Left lobe of liver (tissue), 2 donors: Measurements from ENCODE around the gene GPS1. TPM values are rescaled to one million over a fixed set of nuclear protein-coding genes. Genes with fewer than 3 reads are reported as not detected.
A peak's percentile ranks its signal among the peaks of the same experiment; 100 is the strongest.

ENCODE experiments used
- ATAC-seq: fragments of 200-7000 bp; cut with Tn5 transposase; one replicate; pipeline ENCODE4 v1.9.1; 2020; ENCODE audit warnings: mild to moderate bottlenecking, moderate library complexity
- DNase-seq: peaks from one replicate; pipeline ENCODE4 v3.0.0-alpha.2; 2020; ENCODE audit warnings: low spot score
- total RNA-seq: library from RNA; stranded (reverse); gene quantifications from one replicate; pipeline ENCODE4 v1.2.1, GENCODE V29; 2021
- donor health status: DM: no; HTN: no; CAD: no; lungs with moderate emphysema.
- donor health status: DM: no; HTN: yes; CAD: no.

GPS1 gene
- total RNA-seq: 84.1 TPM

DNA sequence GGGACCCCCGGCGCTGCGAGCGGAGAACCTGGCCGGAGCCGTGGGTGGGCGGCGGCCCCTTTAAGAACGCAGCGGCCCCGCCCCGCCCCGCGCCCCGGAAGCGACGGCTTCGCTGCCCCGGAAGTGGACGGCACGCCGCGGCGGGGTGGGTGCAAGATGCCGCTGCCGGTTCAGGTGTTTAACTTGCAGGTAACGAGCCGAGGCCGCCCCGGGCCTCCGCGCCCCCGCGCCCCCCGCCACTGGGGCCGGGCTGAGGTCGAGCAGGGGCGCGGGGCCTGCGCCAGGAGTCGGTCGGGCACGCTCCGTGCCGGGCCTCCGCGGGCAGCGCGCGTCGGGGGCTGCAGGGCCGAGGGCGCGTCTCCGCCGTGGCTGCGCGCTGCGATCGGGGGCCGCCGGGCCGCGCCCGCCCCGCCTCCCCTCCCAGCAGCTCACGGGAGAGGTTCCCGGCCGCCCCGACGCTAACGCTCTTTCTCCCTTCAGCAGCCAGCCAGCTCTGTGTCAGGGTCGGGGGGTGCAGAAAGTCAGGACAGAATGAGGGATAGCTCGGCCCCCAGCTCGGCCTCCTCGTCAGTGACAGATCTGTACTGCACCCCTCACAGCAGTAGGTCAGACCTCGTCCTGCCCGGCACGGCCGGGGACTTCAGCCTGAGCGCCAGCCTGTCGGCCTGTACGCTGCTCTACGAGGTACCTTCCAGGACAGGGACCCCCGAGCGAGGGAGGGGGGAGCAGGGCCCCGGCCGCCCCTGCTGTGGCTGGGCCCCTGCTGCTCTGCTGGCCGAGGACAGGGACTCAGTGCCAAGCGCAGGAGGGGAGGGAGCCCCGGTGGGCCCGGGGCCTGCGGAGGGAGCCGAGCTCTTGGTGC, at the start of gene GPS1, which contains the start of gene RFNG:
Gene GPS1, plus strand, starts transcription at position 123 of the 862 bp plus-strand sequence. Its CDS starts 34 bp downstream, at position 157.
Gene RFNG, minus strand, starts transcription at position 36 of the 862 bp plus-strand sequence. CDS start 45 bp downstream, outside the sequence.
- ATAC-seq (peak; percentile 63), DNase-seq (peak; percentile 85)

DNA sequence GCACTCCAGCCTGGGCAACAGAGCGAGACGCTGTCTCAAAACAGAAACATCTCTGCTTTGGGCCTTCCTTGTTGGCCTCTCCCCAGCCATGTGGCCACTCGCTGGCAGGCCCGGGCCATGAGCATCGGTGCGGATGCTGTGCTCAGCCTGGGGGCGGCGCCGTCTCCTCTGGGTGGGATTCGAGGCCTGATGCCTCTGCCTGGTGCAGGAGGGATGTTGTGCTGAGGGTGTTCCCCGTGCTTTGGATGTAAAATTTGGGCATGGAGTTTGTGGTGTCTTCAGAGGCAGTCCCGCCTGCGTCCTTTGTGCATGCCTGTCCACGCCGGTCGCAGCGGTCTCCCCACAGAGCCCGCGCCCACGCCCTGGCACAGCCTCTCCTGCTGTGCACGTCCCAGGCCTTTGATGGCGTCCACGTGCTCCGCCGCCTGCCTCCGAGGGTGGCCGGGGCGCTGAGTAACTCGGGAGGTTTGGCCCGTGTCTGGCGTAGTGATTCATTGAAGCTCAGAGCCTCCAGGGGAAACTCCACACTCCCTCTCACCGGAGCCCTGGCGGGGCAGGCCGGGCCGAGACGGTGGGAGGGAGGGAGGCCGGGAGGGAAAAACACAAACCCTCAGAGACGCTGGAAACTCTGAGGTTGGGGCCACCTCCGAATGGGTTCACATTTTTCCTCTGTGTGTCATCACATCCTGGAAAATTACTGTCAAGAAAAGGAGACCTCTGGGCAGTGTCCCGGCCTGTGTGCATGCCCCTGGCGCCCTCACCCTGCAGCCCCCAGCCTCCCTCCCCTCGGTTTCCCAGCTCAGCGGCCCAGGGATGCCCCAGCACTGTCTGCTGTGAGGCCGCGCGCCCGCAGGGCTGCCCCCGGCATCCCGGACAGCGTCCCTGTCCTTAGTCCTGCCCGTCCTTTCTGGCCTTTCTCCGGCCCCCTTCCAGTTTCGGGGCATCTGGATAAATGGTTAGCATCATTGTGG, 48.0 kb upstream of the GPS1 start:
- no peak for ATAC-seq
- no peak for DNase-seq

DNA sequence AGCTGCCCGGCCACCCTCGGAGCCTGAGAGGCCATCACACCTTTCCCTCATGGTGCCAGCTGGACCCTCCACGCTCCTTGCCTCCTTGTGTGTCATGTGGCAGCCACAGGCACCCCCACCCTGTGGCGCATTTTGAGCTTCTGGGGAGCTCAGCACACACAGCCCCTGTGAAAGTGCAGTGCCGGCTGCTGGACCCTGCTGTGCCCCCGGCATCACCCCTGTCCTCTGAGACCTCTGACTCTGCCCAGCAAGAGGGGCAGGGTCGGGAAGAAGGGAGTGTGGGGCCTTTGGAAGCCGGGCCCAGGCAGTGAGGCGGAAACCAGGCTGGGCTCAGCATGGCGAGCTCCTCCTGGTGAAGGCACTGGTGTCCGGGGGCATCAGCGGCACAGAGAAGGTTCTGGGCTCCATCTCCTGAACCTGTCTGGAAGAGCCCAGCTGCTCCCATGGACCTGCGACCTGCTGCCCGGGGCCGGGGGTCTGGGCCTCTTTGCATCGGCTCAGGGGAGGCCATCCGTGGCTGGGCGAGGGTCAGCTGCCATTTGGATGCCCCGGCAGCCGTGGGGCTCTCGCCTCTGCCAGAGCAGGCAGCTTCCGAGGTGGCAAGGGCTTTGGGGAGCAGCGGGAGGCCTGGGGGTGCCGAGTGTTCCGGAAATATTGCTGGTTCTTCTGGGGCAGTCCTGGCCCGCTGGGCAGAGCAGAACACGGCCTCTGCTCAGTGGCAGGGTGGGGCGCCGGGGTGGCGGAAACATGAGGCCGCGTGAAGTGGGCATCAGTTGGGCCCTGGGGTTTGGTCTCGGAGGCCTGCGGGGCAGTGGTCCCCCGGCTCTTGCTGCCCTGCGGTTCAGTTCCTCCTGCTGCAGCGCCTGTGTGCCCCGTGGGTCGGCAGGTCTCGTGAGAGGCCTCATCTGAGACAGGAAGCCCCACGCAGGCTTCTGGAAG, 46.9 kb upstream of the GPS1 start:
- ATAC-seq (no peak), DNase-seq (no peak)

DNA sequence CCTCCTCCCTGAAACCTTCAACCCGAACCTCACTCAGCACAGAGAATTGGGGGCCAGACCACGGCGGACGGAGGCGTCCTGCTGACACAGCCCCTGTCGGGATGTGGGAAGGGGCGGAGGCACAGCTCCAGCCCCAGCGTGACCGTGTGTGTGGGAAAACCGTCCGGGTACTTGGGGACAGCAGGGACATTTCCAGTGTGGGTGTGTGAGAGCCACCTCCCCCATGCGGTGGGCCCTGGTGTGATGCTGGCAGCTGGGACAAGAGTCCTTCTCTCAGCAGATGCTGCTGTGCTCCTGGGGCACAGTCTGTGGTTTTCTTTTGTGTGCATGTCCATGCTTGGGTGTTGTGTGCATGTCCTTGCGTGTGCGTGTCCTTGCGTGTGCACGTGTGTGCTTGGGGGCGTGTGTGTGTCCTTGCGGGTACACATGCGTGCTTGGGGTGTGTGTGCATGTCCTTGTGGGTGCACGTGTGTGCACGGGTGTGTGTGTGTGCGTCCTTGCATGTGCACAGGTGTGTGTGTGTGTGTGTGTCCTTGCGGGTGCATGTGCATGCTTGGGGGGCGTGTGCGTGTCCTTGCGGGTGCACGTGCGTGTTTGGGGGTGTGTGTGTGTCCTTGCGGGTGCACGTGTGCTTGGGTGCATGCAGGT, 45.9 kb upstream of the GPS1 start:
- DNase-seq: no peak
- ATAC-seq: no peak

DNA sequence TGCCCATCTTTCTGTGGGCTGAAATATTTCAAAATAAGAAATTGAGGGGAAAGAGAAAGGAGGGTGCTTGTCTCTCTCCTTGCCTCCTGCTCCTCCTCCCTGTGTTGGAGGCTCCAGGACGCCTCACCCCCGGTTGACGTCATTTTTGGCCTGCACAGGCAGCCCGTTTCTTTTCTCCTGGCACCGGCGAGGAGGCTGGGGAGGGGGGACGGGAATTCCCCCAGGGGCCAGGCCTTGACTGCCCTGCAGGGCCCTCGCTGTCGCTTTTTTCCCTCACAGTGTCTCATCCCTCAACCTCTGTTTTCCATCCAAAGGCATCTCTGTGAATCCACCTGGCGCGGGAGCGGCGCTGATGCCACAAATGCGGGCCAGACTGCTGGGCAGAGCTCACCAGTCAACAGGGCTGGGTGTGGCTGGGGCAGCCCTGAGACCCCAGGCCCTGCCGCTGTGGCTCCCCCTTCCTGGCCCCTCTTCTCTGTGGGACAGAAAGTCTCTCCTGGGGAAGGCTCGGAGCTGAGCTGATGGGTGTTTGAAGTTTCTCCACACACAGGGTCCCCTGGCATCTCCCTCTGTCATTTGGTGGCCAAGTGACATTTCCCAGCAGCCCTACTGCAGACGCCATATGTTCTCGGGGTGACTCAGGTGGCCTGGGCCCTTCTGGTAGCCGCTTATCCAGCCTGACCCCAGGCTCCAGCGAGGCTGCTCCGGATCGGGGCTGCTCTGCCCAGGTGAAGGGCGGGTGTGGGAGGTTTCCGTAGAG, 45.0 kb upstream of the GPS1 start:
- DNase-seq (no peak), ATAC-seq (no peak)

DNA sequence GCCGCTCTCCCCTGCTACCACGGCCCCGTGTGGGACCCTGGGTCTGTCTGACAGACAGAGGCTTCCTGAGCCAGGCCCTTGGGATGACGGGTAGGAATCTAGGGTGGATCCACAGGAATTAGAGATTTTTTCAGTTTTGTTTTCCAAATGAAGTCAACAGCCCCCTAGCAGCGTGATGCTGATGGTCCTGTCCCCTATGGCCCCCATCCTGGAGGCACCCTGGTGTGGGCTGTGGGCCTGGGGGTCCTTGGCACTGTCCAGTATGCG, 44.5 kb upstream of the GPS1 start:
- ATAC-seq (no peak), DNase-seq (no peak)

DNA sequence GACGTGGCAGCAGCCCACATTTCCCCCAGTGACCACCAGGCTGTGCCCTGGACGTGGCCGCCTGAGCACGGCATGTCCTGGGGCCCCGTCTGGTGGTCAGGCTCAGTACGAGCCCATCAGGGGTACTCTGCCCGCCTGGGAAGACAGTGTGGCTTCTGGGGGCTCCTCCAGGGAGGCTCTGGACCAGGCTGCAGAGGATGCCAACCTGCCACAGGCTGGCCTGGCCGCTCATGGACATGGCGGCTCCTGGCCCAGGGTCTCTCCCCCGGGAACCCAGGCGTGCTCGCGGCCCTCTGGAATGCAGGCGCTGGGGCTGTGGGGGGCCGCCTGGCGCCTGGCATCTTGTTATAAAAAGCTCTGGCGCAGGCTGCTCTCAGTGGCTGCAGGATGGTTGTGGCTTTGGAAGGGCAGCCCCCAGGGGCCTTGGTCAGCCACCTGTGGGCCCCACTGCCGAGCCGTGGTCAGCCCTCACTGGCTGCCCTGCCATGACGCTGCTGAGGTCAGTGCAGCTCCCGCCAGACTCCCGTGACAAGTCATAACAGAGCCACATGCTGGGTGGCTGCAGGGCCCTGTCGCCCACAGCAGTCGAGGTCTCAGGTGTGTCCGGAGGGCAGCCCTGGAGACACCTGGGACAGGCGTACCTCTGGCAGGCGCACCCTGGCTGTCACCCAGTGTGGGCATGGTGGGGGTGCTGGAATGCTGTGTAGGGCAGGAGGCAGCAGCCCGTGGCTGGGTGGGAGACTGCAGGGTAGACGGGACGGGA, 44.0 kb upstream of the GPS1 start:
- no peak for ATAC-seq
- DNase-seq: no peak

DNA sequence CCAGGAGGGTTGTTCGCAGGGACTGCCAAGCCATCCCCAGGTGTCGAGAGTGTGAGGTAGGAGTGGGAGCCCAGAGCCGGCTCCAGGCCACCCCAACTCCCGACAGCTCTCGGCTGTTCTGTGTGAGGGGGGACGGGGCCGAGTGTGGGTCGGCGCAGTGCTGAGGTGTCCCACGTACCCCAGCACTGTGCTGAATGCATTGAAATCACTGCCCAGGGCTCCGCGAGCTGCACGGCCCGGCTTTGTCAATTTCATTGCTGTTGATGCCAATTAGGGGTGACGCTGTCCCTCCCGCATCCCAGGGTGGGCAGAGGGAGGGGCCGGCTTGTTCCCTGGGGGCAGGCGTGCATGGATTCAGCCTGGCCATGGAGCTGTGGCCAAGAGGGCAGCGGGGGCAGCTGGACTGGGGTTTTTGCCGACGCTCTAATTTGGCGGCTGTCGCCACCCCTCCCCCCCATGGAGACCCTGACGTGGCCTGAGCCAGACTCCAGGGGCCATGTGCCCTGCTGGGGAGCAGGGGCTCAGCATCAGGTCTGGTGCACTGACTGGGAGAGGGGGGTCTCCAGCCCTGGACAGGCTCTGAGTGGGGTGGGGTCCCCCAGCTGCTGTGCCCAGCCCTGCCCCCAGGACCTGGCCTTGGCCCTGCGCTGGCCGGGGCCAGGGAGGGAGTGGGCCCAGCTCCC, 43.3 kb upstream of the GPS1 start:
- ATAC-seq: no peak
- DNase-seq: no peak

DNA sequence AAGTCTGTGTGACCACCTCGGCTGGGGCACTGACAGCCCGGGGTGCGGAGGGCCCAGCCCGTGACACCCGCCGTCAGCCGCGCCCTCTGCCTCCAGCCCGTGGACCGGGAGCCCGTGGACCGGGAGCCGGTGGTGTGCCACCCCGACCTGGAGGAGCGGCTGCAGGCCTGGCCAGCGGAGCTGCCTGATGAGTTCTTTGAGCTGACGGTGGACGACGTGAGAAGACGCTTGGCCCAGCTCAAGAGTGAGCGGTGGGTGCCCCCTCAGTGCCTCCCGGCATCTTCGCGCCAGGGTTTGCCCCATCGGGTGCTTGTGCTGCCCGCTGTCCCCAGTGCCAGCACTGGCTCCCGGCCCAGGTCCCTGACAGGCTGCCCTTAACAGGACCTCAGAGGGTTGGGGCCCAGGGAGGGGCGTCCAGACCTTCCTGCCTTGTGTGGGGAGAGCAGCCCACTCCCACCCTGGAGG, 42.7 kb upstream of the GPS1 start:
- DNase-seq (no peak), ATAC-seq (no peak)

DNA sequence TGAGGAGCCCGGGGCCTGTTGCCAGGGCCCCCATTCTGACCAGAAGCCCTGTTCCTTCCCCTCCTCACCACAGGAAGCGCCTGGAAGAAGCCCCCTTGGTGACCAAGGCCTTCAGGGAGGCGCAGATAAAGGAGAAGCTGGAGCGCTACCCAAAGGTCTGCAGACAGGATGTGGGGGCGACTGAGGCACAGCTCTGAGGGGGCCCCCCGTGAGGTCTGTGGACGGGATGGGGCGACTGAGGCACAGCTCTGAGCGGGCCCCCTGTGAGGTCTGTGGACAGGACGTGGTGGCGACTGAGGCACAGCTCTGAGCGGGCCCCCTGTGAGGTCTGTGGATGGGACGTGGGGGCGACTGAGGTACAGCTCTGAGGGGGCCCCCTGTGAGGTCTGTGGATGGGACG, 42.3 kb upstream of the GPS1 start:
- ATAC-seq (no peak), DNase-seq (no peak)

DNA sequence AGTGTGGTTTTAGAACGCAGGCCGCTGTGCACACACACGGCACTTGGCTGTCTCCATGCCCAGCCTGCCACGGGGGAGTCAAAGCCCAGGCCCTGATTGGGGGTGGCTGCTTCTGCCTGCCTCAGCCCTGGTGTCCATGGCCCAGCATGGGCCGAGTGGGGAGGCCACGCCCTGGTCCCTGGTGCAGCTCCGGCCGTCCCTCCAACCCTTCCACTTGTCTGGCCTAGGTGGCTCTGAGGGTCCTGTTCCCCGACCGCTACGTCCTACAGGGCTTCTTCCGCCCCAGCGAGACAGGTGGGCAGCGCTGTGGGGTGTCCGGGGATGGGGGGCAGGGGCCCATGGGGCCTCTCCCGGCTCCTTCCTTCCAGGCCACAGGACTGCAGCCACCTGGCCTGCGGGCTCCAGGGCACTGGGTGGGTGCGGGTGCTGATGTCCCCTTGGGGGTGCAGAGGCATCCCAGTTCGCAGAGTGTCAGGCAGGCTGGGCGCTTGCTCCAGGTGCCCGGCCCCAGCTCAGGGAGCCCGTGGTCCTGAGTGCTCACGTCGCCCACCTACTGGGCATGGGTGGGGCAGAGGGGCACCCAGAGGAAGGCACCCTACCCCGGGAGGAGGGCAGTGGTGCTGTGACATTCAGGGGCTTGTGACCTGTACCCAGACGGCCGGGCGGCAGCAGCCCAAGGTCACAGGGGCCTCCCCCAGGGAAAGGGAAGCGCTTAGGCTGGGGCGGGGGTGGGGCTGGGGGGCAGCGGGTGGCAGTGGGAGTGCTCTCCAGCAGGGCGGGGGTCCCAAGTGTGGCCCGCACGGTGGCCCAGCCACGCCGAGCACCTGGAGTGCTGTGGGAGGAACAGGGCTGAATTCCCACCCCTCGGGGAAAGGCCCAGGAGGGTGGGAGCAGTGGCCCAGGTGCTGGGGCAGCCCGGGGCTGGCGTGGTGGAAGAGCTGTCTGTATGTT, 40.8 kb upstream of the GPS1 start:
- ATAC-seq: no peak
- DNase-seq: no peak

DNA sequence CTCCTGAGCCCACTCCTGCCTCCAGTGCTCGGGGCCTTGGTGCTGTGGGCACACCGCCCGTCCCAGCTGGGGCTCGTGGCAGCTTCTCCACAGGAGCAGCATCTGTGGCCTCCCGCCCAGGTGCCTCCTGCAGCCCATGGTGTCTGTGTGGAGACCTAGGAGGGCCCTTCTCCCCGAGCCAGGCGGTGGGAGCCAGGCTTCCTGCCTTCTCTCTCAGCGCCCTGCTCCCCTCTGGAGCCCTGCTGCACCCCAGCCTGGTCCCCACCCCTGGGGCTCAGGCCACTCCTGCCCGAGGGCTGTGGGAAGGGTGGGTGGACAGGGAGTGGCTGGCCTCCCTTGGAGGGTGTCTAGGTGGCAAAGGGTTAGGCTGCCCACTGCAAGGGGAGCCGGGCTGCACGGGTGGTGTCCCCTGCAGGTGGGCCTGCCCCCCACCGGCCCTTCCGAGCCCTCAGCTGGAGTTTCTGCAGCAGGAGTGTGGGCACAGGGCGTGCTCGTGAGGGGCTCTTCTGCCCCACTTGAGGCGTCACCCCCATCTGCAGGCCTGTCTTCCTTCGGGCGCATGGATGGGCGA, 40.0 kb upstream of the GPS1 start:
- DNase-seq (no peak), ATAC-seq (no peak)

DNA sequence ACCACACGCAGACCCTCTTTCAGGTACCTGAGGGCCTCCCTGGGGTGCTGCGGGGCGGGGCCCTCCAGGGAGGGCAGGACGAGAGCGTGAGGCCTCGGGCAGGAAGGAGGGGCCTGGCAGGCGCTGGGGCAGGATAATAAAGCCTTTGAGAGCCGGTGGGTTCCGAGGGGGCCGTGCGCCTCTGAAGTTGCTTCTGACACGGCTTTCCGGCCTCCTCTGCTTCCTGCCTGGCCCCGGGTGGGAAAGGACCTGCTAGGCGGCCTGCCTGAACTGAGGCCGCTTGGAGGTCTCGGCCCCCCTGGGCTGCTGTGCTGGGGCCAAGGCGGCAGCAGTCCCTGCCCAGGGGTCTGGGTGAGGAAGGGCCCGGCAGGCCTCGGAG, 39.4 kb upstream of the GPS1 start:
- DNase-seq (no peak), ATAC-seq (no peak)

DNA sequence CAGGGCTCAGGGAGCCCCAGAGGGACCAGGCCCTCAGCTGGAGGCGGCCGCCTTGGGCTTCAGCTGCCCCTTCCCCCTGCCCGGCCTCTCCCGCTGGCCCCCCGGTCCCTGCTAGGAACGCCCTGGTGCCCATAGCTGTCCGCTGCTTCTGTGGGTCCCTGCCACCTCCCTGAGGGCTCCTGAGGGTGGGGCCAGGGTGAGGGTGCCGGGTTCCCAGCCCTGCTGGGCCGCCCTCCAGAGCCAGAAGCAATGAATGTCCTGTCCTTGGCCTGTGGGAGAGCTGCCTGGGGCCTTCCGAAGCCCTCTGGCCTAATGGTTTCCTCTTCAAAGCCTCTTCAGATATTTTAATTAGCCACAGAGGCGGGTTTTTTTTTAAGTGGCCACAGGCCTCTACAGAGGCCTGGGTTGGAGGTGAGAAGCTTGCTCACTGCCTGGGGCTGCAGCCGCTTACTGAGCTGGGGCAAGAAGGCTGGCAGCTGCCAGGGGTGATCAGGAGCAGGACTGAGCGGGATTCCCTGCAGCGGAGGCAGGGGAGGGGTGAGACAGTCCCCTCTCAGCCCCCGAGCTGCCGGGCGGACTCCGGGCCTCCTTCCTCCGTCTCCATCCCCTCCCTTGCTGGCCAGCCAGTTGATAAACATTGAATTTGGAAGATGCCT, 38.9 kb upstream of the GPS1 start:
- no peak for DNase-seq
- no peak for ATAC-seq

DNA sequence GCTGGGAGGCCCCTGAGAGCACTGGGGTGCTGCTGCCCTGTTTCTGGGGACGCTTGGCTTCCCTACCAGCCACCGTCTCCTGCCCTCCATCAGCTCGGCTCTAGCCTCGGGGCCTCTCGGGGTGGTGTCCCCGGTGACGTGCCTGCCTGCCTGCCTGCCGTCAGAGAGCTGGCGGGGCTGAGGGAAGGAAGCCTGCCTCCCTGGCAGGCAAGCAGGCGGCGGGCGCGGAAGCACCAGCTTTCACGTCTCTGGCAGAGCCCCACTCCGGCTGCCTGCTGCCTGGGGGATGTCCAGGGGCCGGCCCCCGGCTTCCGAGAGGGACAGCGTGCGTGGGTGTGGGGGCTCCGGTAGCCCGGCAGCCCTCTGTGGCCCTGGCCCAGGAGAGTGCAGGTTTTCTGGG, 38.4 kb upstream of the GPS1 start:
- no peak for ATAC-seq
- no peak for DNase-seq

DNA sequence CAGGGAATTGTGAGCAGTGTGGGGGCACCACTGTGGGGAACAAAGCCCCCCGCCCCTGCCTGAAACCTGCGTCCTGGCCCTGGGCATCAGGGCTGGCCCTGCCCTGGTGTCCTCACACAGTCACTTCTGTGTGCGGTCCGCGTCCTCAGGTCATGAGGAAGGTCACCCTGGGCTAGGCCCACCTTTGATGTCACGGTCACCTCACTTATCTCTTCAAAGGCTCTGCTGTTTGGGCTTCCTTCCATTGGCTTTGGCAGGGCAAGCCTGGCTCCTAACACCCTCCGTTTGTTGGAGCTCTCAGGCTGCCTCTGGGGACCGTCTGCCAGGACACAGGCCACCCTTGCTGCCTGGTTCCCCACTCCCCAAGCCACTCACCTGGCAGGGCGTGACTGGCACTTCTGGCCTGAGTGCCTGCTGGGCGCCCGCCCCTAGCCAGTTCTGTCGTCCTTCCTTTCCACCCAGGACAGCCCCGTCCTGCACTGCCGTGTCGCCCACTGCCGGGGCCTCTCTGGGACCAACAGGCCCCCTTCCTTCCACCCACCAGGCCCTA, 37.9 kb upstream of the GPS1 start:
- ATAC-seq: no peak
- no peak for DNase-seq
